ENCODE measurements around the gene ZNF516. TPM values are rescaled to one million over a fixed set of nuclear protein-coding genes. Genes with fewer than 3 reads are reported as not detected.
"Not testable (repeated sequence)": the region's sequence is repeated elsewhere in the genome, so short reads cannot be mapped to it uniquely, and the experiment has no call there.

Gene ZNF516
- total RNA-seq (10 to 100 TPM in 3 of 4 donors, 1 to 10 TPM in 1; 9.6 to 20.6 (median 17.2) TPM), polyA plus RNA-seq (1 to 10 TPM; 2.4 to 8.1 (median 2.7) TPM)
- long read RNA-seq, donor 1, partial matches to known transcripts = 4 of 12 reads
- long read RNA-seq, donor 1, other reads (novel, unspliced or antisense) = 5 of 12 reads
- long read RNA-seq, donor 2, partial matches to known transcripts = 10 of 20 reads
- long read RNA-seq, donor 2, other reads (novel, unspliced or antisense) = 9 of 20 reads

- no peaks in the 10 kb centered on the region for H3K9me3 ChIP-seq
- 1 to 3% methylated on average over 8 to 62 of the region's 64 CpGs; no CpG with 5 or more reads in 1 of the 3 donors for WGBS, 3 donors
- DNase-seq = peak; percentile 43 to 69
- intact Hi-C loops (cut with DNase I) = loop anchor here in 1 of 2 donors (10.0 kb wide), 1 partner anchor 120 kb away; no protein-coding TSS in a partner anchor
- no peaks in the 10 kb centered on the region for H3K36me3 ChIP-seq (ENCODE audit: insufficient read depth in 1 of 2, low read depth in 1 of 2)
- ATAC-seq = peak in 1 of 4 donors; percentile 6
- H3K4me1 ChIP-seq = peaks cover 2% of the 10 kb centered on the region
- H3K27me3 ChIP-seq (ENCODE audit: insufficient read depth in 3 of 3, low read length in 2 of 3) = no peaks in the 10 kb centered on the region
- peak within 1 kb of the TSS; percentile 92 for H3K4me3 ChIP-seq
- peak within 1 kb of the TSS; percentile 91 for H3K27ac ChIP-seq
- no peak for TF ChIP-seq CTCF (IDR thresholded peaks at IDR 0.05)
These were observed at the start of gene ZNF516 for GRCh38 chr18:76495006-76495370. Gene ZNF516 (minus strand): TSS chr18:76495242. CDS start chr18:76443054, 52,188 bp downstream.

GRCh38 chr18:76538846-76539245 lies 43.8 kb upstream of the ZNF516 start:
- peaks cover 0 to 10% (median 2%) of the 10 kb centered on the region in 3 donors for H3K27me3 ChIP-seq (ENCODE audit: insufficient read depth in 3 of 3, low read length in 2 of 3)
- H3K4me3 ChIP-seq = no peak overlapping the region
- no peaks in the 10 kb centered on the region for H3K4me1 ChIP-seq
- no peaks in the 10 kb centered on the region for H3K9me3 ChIP-seq
- H3K36me3 ChIP-seq (ENCODE audit: insufficient read depth in 1 of 2, low read depth in 1 of 2) = no peaks in the 10 kb centered on the region
- WGBS, 3 donors = 25 to 43% (median 28%) methylated on average over 11 of the region's 11 CpGs
- DNase-seq (no peak), ATAC-seq (peak in 1 of 4 donors; percentile 58)
- TF ChIP-seq CTCF (IDR thresholded peaks at IDR 0.05) = no peak
- no peak overlapping the region for H3K27ac ChIP-seq
- intact Hi-C loops (cut with DNase I) = no loop called here

GRCh38 chr18:76537621-76538020 lies 42.6 kb upstream of the ZNF516 start:
- TF ChIP-seq CTCF (IDR thresholded peaks at IDR 0.05) = no peak
- no peaks in the 10 kb centered on the region for H3K9me3 ChIP-seq
- no peak overlapping the region for H3K27ac ChIP-seq
- 91 to 94% (median 92%) methylated on average over 8 of the region's 8 CpGs for WGBS, 3 donors
- DNase-seq (no peak), ATAC-seq (no peak)
- no peaks in the 10 kb centered on the region for H3K36me3 ChIP-seq (ENCODE audit: insufficient read depth in 1 of 2, low read depth in 1 of 2)
- no peak overlapping the region for H3K4me3 ChIP-seq
- H3K4me1 ChIP-seq = no peaks in the 10 kb centered on the region
- peaks cover 0 to 10% (median 2%) of the 10 kb centered on the region in 3 donors for H3K27me3 ChIP-seq (ENCODE audit: insufficient read depth in 3 of 3, low read length in 2 of 3)
- intact Hi-C loops (cut with DNase I) = no loop called here

GRCh38 chr18:76536593-76536992 lies 41.6 kb upstream of the ZNF516 start:
- DNase-seq; H3K27ac ChIP-seq; intact Hi-C loops (cut with DNase I); ATAC-seq; H3K36me3 ChIP-seq (ENCODE audit: insufficient read depth in 1 of 2, low read depth in 1 of 2); H3K4me3 ChIP-seq; H3K4me1 ChIP-seq; H3K9me3 ChIP-seq: not testable (repeated sequence)
- H3K27me3 ChIP-seq (ENCODE audit: insufficient read depth in 3 of 3, low read length in 2 of 3) = peaks cover 0 to 10% (median 2%) of the 10 kb centered on the region in 3 donors
- 91 to 95% (median 94%) methylated on average over 5 of the region's 5 CpGs for WGBS, 3 donors

- Histone ChIP-seq H3K4me3 (no peak overlapping the region), H3K27me3 (ENCODE audit: insufficient read depth in 3 of 3, low read length in 2 of 3) (peaks cover 0 to 19% (median 0%) of the 10 kb centered on the region in 3 donors), H3K9me3 (no peaks in the 10 kb centered on the region), H3K36me3 (ENCODE audit: insufficient read depth in 1 of 2, low read depth in 1 of 2) (no peaks in the 10 kb centered on the region), H3K4me1 (peaks cover 9% of the 10 kb centered on the region), H3K27ac (no peak overlapping the region)
- no peak for ATAC-seq
- intact Hi-C loops (cut with DNase I) = no loop called here
- 87 to 92% (median 90%) methylated on average over 8 of the region's 8 CpGs for WGBS, 3 donors
- no peak for DNase-seq
- TF ChIP-seq CTCF (IDR thresholded peaks at IDR 0.05) = no peak
These were observed 37.8 kb upstream of the ZNF516 start for GRCh38 chr18:76532875-76533274.

All from psoas muscle (tissue), 8 donors.